Sigmoid colon (tissue), 7 donors: ENCODE results near the gene SPINK9. TPM values are rescaled to one million over a fixed set of nuclear protein-coding genes. Genes with fewer than 3 reads are reported as not detected.

ENCODE experiments used
- DNase-seq: peaks from one replicate; pipeline ENCODE4 v3.0.0-alpha.2; 2019
- H3K27ac ChIP-seq, 4 donors: fragments of 200-600 bp; sonication (generic); one replicate each; pipeline ENCODE4 v1.5.1; 2016 to 2019; ENCODE audit warnings: mild to moderate bottlenecking in 1 of 4
- H3K27me3 ChIP-seq, 3 donors: fragments of 200-600 bp; sonication (generic); one replicate each; pipeline ENCODE4 v1.5.1; 2019; ENCODE audit warnings: mild to moderate bottlenecking in 1 of 3
- H3K36me3 ChIP-seq, 4 donors: fragments of 200-600 bp; sonication (generic); one replicate each; pipeline ENCODE4 v1.5.1; 2016 to 2019
- H3K4me1 ChIP-seq, 4 donors: fragments of 200-600 bp; sonication (generic); one replicate each; pipeline ENCODE4 v1.5.1; 2017 to 2019
- H3K4me3 ChIP-seq, 4 donors: fragments of 200-600 bp; sonication (generic); one replicate each; pipeline ENCODE4 v1.5.1; 2017 to 2019; ENCODE audit warnings: mild to moderate bottlenecking in 2 of 4, moderate library complexity in 1 of 4
- H3K9me3 ChIP-seq, 4 donors: fragments of 200-600 bp in 3 of 4; sonication (generic) in 3 of 4; one replicate each; pipeline versions ENCODE4 v1.5.1 to v1.6.1; 2013 to 2019
- EP300 ChIP-seq, 4 donors: sonication (generic); formaldehyde crosslinking; IDR thresholded peaks; one replicate each; pipeline ENCODE4 v1.6.1; 2017; ENCODE audit warnings: antibody characterized with exemption in 4 of 4
- POLR2A ChIP-seq, 2 donors: fragments of 450-650 bp; IDR thresholded peaks; one replicate each; pipeline ENCODE4 v1.6.1; 2016; ENCODE audit warnings: antibody characterized with exemption in 2 of 2, mild to moderate bottlenecking in 2 of 2, moderate library complexity in 2 of 2
- POLR2AphosphoS5 ChIP-seq, 4 donors: sonication (generic); formaldehyde crosslinking; IDR thresholded peaks; one replicate each; pipeline ENCODE4 v1.6.1; 2017; ENCODE audit warnings: antibody characterized with exemption in 4 of 4
- WGBS, 2 donors: extraction: QIAGEN DNeasy Blood & Tissue Kit; methylation state at CpG; one replicate each; pipeline ENCODE4 v1.1.7; 2013; 5-methylcytosine and 5-hydroxymethylcytosine counted together
- intact Hi-C: fragments of 100-400 bp; cut with DNase I; formaldehyde crosslinking; loops from one replicate; pipeline ENCODE4 v1.15.1; 2023
- polyA plus RNA-seq, 3 donors: library from polyadenylated mRNA; stranded (reverse); fragments of 200-250 nt; gene quantifications; one replicate each; pipeline ENCODE4 v1.2.3, GENCODE V29; 2013
- small RNA-seq, 3 donors: library from RNA; depleted of rRNA; stranded (forward); fragments of <200 nt; gene quantifications; one replicate each; pipeline ENCODE3, GENCODE V24; 2016
- total RNA-seq, 4 donors: library from RNA; depleted of rRNA; stranded (reverse); fragments of >200 nt; gene quantifications; one replicate each; pipeline ENCODE4 v1.1.0, GENCODE V29; 2016
- TF ChIP-seq, protein P1 (sequence below), 4 experiments: fragments of 450-650 bp in 3 of 4; fragments of 200-600 bp in 1 of 4; IDR thresholded peaks; one replicate each; pipeline ENCODE4 v1.5.1; 2016 to 2019; ENCODE audit warnings: antibody characterized with exemption in 4 of 4, mild to moderate bottlenecking in 3 of 4, moderate library complexity in 2 of 4
- donor health status: healthy with polysubstance abuse.
- donor health status: Bipolar disorder and iron deficiency.
- donor health status: healthy.

The SPINK9 gene
- total and polyA plus RNA-seq, 7 donors, result not detected

DNA sequence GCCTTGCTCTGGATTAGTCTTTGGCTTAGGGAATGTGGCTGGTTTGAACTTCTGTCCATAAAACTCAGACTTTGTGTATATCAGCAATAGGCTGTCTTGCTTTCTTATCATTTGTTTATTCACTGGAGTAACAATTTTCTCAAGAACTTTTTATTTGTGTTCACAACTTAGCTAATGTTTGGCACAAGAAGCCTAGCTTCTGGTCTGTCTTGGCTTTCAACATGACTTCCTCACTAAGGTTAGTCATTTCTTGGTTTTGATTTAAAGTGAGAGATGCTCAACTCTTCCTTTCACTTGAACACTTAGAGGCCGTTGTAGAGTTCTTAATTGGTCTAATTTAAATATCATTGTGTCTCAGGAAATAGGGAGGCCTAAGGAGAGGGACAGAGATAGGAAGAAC lies 53.3 kb downstream of the SPINK9 start:
- no peak for TF ChIP-seq POLR2A (IDR thresholded peaks at IDR 0.05)
- TF ChIP-seq, protein P1, sequence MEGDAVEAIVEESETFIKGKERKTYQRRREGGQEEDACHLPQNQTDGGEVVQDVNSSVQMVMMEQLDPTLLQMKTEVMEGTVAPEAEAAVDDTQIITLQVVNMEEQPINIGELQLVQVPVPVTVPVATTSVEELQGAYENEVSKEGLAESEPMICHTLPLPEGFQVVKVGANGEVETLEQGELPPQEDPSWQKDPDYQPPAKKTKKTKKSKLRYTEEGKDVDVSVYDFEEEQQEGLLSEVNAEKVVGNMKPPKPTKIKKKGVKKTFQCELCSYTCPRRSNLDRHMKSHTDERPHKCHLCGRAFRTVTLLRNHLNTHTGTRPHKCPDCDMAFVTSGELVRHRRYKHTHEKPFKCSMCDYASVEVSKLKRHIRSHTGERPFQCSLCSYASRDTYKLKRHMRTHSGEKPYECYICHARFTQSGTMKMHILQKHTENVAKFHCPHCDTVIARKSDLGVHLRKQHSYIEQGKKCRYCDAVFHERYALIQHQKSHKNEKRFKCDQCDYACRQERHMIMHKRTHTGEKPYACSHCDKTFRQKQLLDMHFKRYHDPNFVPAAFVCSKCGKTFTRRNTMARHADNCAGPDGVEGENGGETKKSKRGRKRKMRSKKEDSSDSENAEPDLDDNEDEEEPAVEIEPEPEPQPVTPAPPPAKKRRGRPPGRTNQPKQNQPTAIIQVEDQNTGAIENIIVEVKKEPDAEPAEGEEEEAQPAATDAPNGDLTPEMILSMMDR (IDR thresholded peaks at IDR 0.05), result no peak
- TF ChIP-seq POLR2AphosphoS5 (IDR thresholded peaks at IDR 0.05), result no peak
- TF ChIP-seq EP300 (IDR thresholded peaks at IDR 0.05), result no peak
- no peak for DNase-seq
- Histone ChIP-seq H3K4me1 (peaks cover 0 to 59% (median 35%) of the 10 kb centered on the region in 4 donors), H3K4me3 (no peak overlapping the region), H3K27me3 (no peaks in the 10 kb centered on the region), H3K9me3 (no peaks in the 10 kb centered on the region), H3K36me3 (peaks cover 0 to 5% (median 0%) of the 10 kb centered on the region in 4 donors), H3K27ac (no peak overlapping the region)
- intact Hi-C loops, result no loop called here
- 34 to 62% methylated on average over 1 of the region's 1 CpG for WGBS, 2 donors

Small RNA genes lying within 50 kb of the gene (small RNA-seq; reads per million reads assigned to genes)
- gene RF00017, result 0 reads per million in 3 donors

Other genes with a start within 250 kb of the SPINK9 start
- not detected for gene SPINK14, start 167.0 kb upstream of the SPINK9 start, total RNA-seq
- gene SPINK14, start 167.0 kb upstream of the SPINK9 start, polyA plus RNA-seq, result not detected
- gene SPINK6, start 132.5 kb upstream of the SPINK9 start, total RNA-seq, result 1 to 10 TPM in 1 of 4 donors, under 1 TPM in 1, not detected in 2; 0.99 to 1.9 TPM
- gene SPINK6, start 132.5 kb upstream of the SPINK9 start, polyA plus RNA-seq, result under 1 TPM in 1 of 3 donors, not detected in 2; 0.86 TPM
- 1 to 10 TPM in 1 of 4 donors, not detected in 3; 1.8 TPM for gene MARCOL, start 97.0 kb upstream of the SPINK9 start, total RNA-seq
- gene MARCOL, start 97.0 kb upstream of the SPINK9 start, polyA plus RNA-seq, result not detected
- gene SPINK13, start 66.8 kb upstream of the SPINK9 start, total RNA-seq, result under 1 TPM in 1 of 4 donors, not detected in 3; 0.33 TPM
- gene SPINK13, start 66.8 kb upstream of the SPINK9 start, polyA plus RNA-seq, result under 1 TPM in 1 of 3 donors, not detected in 2; 0.45 TPM
- not detected for gene SPINK7, start 23.1 kb upstream of the SPINK9 start, total RNA-seq
- under 1 TPM in 1 of 3 donors, not detected in 2; 0.42 TPM for gene SPINK7, start 23.1 kb upstream of the SPINK9 start, polyA plus RNA-seq
- 10 to 100 TPM; 46.0 to 59.6 (median 53.5) TPM for gene FBXO38, start 48.4 kb downstream of the SPINK9 start, total RNA-seq
- gene FBXO38, start 48.4 kb downstream of the SPINK9 start, polyA plus RNA-seq, result 10 to 100 TPM; 11.4 to 17.4 (median 12.7) TPM